ENCODE measurements around the gene LTBP1. TPM values are rescaled to one million over a fixed set of nuclear protein-coding genes. Genes with fewer than 3 reads are reported as not detected.

LTBP1 gene
- total and polyA plus RNA-seq, 10 of the 15 experiments (the other 5 are each of a cell fraction or from before 2014, with no cell fraction given), result 0.01 to 0.28 (median 0.12) TPM; not detected in 2

DNA sequence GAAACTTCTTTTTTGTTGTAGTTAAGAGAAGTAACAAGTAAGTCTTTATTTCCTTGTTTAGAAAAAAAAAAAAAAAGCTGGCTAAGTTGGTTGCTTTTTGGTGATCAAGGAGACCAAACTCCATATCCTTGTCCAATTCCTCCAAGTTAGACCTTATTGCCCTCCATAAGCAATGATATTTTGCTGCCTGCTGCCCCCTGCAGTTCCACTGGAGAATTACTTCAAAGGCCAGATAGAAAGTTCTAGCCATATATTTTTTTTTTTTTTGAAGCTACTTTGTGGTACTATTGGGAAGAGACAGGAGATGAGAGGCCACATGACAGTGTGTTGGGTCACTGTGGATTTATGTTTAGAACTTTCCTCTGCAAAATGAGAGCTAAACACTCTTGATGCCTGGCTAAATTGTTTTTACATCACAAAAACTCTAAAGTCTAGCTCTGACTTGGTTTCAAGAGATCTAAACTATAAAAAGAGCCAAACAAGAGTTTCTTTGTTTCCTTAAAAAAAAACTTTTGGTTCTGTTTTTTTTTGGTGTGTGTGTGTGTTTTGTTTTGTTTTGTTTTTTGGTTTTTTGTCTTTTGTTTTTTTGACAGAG is 449.0 kb downstream of the LTBP1 start:
- CTCF ChIA-PET, result interaction anchor here (0.6 to 2.5 kb wide), 12 partner anchors 11 to 578 kb away, joined by 3 to 10 read pairs (median 3); no protein-coding TSS in a partner anchor
- ATAC-seq (peak; percentile 71), FAIRE-seq (no peak), DNase-seq (ENCODE audit: low read depth, low spot score) (no peak)
- no peak overlapping the region for H3K4me2 ChIP-seq (ENCODE audit: control insufficient read depth, insufficient read depth)
- SMC1A ChIA-PET (ENCODE audit: uncharacterized antibody, unreplicated experiment), result interaction anchor here (0.6 to 2.2 kb wide), 5 partner anchors 17 to 1144 kb away, joined by 3 to 9 read pairs (median 3); no protein-coding TSS in a partner anchor
- H3K27ac ChIP-seq (ENCODE audit: control insufficient read depth, insufficient read depth), result no peak overlapping the region
- no peaks in the 10 kb centered on the region for H3K27me3 ChIP-seq (replicated peaks in 1 of 2; ENCODE audit: control insufficient read depth in 2 of 2, insufficient read depth in 2 of 2, low read length in 1 of 2)
- intact Hi-C loops (cut with micrococcal nuclease; ENCODE audit: unreplicated experiment), result no loop called here
- H3K4me3 ChIP-seq, result no peak overlapping the region
- H2AFZ ChIP-seq (ENCODE audit: control insufficient read depth, low read depth, low read length), result no peak overlapping the region
- no TSS peak for BruUV-seq (replicated peaks)
- RAD21 ChIA-PET (ENCODE audit: unreplicated experiment), result interaction anchor here (0.9 to 1.0 kb wide), 2 partner anchors 14 to 187 kb away, joined by 3 to 6 read pairs; no protein-coding TSS in a partner anchor
- H3K4me1 ChIP-seq (ENCODE audit: control insufficient read depth, insufficient read depth, low read length), result no peaks in the 10 kb centered on the region
- H3K79me2 ChIP-seq (ENCODE audit: control insufficient read depth, insufficient read depth, low read length), result no peaks in the 10 kb centered on the region
- no peaks in the 10 kb centered on the region for H3K36me3 ChIP-seq (ENCODE audit: control insufficient read depth in 2 of 2, insufficient read depth in 2 of 2, low read length in 1 of 2)
- no peaks in the 10 kb centered on the region for H3K9me3 ChIP-seq (replicated peaks; ENCODE audit: control insufficient read depth, insufficient read depth, low read length)
- POLR2A ChIA-PET, result interaction anchor here (0.7 to 1.0 kb wide), 2 partner anchors 11 to 14 kb away, joined by 3 read pairs; no protein-coding TSS in a partner anchor
- no peak overlapping the region for H3K9ac ChIP-seq (ENCODE audit: control insufficient read depth, insufficient read depth, low read length)
- H4K20me1 ChIP-seq (ENCODE audit: control insufficient read depth, insufficient read depth), result no peaks in the 10 kb centered on the region
- in situ Hi-C loops (cut with MboI), result no loop called here
- TF ChIP-seq CTCF (IDR thresholded peaks at IDR 0.05 in 2 of 3, conservative IDR thresholded peaks at IDR 0.05 in 1 of 3; ENCODE audit: control insufficient read depth in 2 of 3, extremely low read depth in 1 of 3, insufficient read depth in 1 of 3, low read depth in 3 of 3, low read length in 3 of 3), result peak; percentile 45 to 56 (median 52)
- no peak for TF ChIP-seq KAT2A (conservative IDR thresholded peaks at IDR 0.05; ENCODE audit: control insufficient read depth, low read depth, low read length)
- no peak for TF ChIP-seq POLR2AphosphoS2 (IDR thresholded peaks at IDR 0.05; ENCODE audit: low read depth, low read length)
- peak; percentile 60 for TF ChIP-seq RAD21 (IDR thresholded peaks at IDR 0.05; ENCODE audit: insufficient read depth, low read depth, low read length)
- TF ChIP-seq SMAD1 (IDR thresholded peaks at IDR 0.05; ENCODE audit: low read depth, partially characterized antibody), result no peak
- TF ChIP-seq FOXM1 (IDR thresholded peaks at IDR 0.05; ENCODE audit: low read depth, low read length), result no peak
- TF ChIP-seq HSF1 (IDR thresholded peaks at IDR 0.05; ENCODE audit: low read depth, low read length), result no peak
- no peak for TF ChIP-seq SMAD5 (IDR thresholded peaks at IDR 0.05; ENCODE audit: low read depth)
- TF ChIP-seq, protein P1, sequence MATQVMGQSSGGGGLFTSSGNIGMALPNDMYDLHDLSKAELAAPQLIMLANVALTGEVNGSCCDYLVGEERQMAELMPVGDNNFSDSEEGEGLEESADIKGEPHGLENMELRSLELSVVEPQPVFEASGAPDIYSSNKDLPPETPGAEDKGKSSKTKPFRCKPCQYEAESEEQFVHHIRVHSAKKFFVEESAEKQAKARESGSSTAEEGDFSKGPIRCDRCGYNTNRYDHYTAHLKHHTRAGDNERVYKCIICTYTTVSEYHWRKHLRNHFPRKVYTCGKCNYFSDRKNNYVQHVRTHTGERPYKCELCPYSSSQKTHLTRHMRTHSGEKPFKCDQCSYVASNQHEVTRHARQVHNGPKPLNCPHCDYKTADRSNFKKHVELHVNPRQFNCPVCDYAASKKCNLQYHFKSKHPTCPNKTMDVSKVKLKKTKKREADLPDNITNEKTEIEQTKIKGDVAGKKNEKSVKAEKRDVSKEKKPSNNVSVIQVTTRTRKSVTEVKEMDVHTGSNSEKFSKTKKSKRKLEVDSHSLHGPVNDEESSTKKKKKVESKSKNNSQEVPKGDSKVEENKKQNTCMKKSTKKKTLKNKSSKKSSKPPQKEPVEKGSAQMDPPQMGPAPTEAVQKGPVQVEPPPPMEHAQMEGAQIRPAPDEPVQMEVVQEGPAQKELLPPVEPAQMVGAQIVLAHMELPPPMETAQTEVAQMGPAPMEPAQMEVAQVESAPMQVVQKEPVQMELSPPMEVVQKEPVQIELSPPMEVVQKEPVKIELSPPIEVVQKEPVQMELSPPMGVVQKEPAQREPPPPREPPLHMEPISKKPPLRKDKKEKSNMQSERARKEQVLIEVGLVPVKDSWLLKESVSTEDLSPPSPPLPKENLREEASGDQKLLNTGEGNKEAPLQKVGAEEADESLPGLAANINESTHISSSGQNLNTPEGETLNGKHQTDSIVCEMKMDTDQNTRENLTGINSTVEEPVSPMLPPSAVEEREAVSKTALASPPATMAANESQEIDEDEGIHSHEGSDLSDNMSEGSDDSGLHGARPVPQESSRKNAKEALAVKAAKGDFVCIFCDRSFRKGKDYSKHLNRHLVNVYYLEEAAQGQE (IDR thresholded peaks at IDR 0.05; ENCODE audit: low read depth, low read length), result no peak
- TF ChIP-seq, protein P2, sequence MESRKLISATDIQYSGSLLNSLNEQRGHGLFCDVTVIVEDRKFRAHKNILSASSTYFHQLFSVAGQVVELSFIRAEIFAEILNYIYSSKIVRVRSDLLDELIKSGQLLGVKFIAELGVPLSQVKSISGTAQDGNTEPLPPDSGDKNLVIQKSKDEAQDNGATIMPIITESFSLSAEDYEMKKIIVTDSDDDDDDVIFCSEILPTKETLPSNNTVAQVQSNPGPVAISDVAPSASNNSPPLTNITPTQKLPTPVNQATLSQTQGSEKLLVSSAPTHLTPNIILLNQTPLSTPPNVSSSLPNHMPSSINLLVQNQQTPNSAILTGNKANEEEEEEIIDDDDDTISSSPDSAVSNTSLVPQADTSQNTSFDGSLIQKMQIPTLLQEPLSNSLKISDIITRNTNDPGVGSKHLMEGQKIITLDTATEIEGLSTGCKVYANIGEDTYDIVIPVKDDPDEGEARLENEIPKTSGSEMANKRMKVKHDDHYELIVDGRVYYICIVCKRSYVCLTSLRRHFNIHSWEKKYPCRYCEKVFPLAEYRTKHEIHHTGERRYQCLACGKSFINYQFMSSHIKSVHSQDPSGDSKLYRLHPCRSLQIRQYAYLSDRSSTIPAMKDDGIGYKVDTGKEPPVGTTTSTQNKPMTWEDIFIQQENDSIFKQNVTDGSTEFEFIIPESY (IDR thresholded peaks at IDR 0.05), result no peak
- TF ChIP-seq DPF2 (IDR thresholded peaks at IDR 0.05), result no peak
- no peak for TF ChIP-seq CBX3 (IDR thresholded peaks at IDR 0.05; ENCODE audit: borderline replicate concordance, low read depth)
- no peak for TF ChIP-seq PBX3 (IDR thresholded peaks at IDR 0.05; ENCODE audit: insufficient replicate concordance, low read depth, low read length)

Data from GM12878 (cell line).